ENCODE results near the gene KSR2. TPM values are rescaled to one million over a fixed set of nuclear protein-coding genes. Genes with fewer than 3 reads are reported as not detected.

The KSR2 gene
- total RNA-seq, 2 donors from 2014 or later = 0.66 to 1.0 TPM

DNA sequence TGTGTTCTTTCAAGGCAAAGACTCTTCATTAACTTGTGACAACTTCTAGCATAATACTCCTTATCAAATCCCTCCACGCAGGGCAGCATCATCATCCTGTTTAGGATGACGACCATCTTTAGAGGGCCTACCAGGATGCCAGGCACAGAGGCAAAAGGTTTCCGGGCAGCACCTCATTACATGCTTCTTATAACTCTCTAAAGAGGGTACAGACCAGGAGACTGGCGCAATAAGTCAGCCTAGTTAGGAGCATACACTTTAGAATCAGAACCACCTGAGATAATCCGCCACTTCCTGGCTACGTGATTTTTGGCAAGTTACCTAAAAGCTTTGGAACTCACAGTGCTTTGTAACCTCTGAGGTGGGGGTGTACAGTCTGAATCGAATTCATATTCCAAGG is 471.4 kb downstream of the KSR2 start:
- Histone ChIP-seq H3K4me1 (peaks cover 60% of the 10 kb centered on the region), H3K36me3 (replicated peaks in 1 of 2; ENCODE audit: insufficient read depth in 1 of 2, low read depth in 2 of 2) (no peaks in the 10 kb centered on the region), H3K9me3 (no peaks in the 10 kb centered on the region), H3K27ac (no peak overlapping the region), H3K27me3 (no peaks in the 10 kb centered on the region), H3K4me3 (no peak overlapping the region)
- intact Hi-C loops (cut with DNase I) = no loop called here
- TF ChIP-seq POLR2A (IDR thresholded peaks at IDR 0.05) = no peak
- TF ChIP-seq, protein P1, sequence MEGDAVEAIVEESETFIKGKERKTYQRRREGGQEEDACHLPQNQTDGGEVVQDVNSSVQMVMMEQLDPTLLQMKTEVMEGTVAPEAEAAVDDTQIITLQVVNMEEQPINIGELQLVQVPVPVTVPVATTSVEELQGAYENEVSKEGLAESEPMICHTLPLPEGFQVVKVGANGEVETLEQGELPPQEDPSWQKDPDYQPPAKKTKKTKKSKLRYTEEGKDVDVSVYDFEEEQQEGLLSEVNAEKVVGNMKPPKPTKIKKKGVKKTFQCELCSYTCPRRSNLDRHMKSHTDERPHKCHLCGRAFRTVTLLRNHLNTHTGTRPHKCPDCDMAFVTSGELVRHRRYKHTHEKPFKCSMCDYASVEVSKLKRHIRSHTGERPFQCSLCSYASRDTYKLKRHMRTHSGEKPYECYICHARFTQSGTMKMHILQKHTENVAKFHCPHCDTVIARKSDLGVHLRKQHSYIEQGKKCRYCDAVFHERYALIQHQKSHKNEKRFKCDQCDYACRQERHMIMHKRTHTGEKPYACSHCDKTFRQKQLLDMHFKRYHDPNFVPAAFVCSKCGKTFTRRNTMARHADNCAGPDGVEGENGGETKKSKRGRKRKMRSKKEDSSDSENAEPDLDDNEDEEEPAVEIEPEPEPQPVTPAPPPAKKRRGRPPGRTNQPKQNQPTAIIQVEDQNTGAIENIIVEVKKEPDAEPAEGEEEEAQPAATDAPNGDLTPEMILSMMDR (IDR thresholded peaks at IDR 0.05) = no peak
- DNase-seq (no peak), ATAC-seq (no peak)
- WGBS, 2 donors = 75 to 78% methylated on average over 7 of the region's 7 CpGs

DNA sequence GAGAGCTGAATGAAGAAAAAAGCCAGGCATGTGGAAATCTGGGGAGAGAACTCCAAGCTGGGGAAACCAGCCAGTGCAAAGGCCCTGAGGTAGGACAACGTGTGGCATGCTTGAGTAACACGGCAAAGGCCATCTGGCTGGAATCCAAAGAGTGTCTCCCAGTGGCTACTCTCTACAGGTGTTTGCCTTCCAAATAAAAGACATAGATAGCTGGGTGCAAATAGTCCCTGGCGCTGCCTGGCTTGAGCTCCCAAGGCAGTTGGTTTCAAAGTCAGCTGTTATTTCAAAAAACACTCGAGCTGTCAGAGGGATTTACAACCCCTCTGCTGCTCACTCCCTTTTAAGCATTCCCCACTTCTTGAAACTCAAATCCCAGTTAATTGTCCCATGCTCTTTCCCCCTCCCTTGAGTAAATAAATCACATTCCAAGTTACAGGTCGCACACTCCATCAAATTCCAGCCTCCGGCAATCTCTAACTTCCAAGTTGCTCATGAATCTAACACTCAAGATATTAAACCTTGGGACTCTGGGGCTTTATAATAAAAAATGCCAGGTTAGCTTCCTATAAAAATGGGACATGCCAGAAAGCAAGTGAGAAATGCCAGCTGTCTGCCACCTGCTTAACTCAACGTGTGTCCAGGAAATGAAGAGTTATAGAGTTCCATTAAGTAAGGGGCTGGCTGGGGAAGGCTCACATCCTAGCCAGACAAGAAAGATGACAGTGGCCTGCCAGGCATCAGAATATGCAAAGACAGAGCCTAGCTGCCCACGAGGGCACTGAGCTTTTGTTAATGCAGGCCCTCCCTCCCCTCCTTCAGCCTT is 473.7 kb downstream of the KSR2 start:
- intact Hi-C loops (cut with DNase I) = no loop called here
- H3K36me3 ChIP-seq (replicated peaks in 1 of 2; ENCODE audit: insufficient read depth in 1 of 2, low read depth in 2 of 2) = no peaks in the 10 kb centered on the region
- H3K27ac ChIP-seq = peak overlapping the region; percentile 35 to 57 (median 44)
- no peak for TF ChIP-seq POLR2A (IDR thresholded peaks at IDR 0.05)
- TF ChIP-seq, protein P1 (IDR thresholded peaks at IDR 0.05) = no peak
- DNase-seq (peak; percentile 66 to 86 (median 69)), ATAC-seq (peak; percentile 67)
- H3K27me3 ChIP-seq = no peaks in the 10 kb centered on the region
- peaks cover 36% of the 10 kb centered on the region for H3K4me1 ChIP-seq
- WGBS, 2 donors = 9 to 10% methylated on average over 8 of the region's 8 CpGs
- no peak overlapping the region for H3K4me3 ChIP-seq
- no peaks in the 10 kb centered on the region for H3K9me3 ChIP-seq

DNA sequence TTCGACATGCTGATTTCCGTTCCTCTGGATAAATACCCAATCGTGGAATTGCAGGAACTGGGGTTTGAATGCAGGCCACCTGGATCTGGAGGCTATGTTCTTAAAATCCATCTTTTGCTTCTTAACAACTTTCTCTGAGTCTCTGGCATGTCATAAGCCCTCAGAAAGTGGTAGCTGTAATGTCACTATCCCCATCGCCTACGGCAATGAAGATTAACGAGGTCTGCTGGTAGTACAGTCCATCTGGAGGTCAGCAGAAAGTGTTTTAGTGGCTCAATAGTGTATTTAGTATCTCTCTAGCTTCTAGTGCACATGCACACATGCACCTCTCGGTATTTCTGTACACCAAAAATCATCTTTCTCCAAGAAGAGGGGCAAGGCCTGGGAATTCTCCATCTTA is 477.1 kb downstream of the KSR2 start:
- ATAC-seq (no peak), DNase-seq (no peak)
- H3K27me3 ChIP-seq = no peaks in the 10 kb centered on the region
- H3K4me3 ChIP-seq = no peak overlapping the region
- H3K36me3 ChIP-seq (replicated peaks in 1 of 2; ENCODE audit: insufficient read depth in 1 of 2, low read depth in 2 of 2) = no peaks in the 10 kb centered on the region
- peaks cover 24% of the 10 kb centered on the region for H3K4me1 ChIP-seq
- TF ChIP-seq POLR2A (IDR thresholded peaks at IDR 0.05) = no peak
- TF ChIP-seq, protein P1 (IDR thresholded peaks at IDR 0.05) = no peak
- WGBS, 2 donors = 89 to 92% methylated on average over 7 of the region's 7 CpGs
- H3K27ac ChIP-seq = no peak overlapping the region
- no peaks in the 10 kb centered on the region for H3K9me3 ChIP-seq
- intact Hi-C loops (cut with DNase I) = no loop called here

DNA sequence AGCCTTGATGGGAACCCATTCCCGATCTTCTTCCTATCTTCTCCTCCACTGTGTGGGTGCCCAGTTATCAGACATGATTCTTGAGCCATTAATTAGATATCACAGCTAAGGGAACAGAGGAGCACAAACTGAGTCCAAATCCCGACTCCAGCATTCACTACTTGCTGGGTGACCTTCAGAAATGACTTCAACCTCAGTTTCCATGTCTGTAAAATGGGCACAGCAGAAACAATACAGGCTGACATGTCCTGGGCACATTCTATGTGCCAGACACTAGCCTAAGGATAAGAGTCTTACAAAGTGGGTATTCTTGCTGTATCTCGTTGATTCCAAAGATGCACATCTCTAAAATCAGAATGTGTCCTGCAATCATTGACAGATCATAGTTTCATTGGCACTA is 478.7 kb downstream of the KSR2 start:
- DNase-seq = no peak
- no peak for ATAC-seq
- 76 to 97% methylated on average over 3 of the region's 3 CpGs for WGBS, 2 donors
- Histone ChIP-seq H3K27ac (no peak overlapping the region), H3K36me3 (replicated peaks in 1 of 2; ENCODE audit: insufficient read depth in 1 of 2, low read depth in 2 of 2) (no peaks in the 10 kb centered on the region), H3K4me1 (peaks cover 14% of the 10 kb centered on the region), H3K9me3 (no peaks in the 10 kb centered on the region), H3K27me3 (no peaks in the 10 kb centered on the region), H3K4me3 (no peak overlapping the region)
- intact Hi-C loops (cut with DNase I) = no loop called here
- TF ChIP-seq, protein P1 (IDR thresholded peaks at IDR 0.05) = no peak
- no peak for TF ChIP-seq POLR2A (IDR thresholded peaks at IDR 0.05)

DNA sequence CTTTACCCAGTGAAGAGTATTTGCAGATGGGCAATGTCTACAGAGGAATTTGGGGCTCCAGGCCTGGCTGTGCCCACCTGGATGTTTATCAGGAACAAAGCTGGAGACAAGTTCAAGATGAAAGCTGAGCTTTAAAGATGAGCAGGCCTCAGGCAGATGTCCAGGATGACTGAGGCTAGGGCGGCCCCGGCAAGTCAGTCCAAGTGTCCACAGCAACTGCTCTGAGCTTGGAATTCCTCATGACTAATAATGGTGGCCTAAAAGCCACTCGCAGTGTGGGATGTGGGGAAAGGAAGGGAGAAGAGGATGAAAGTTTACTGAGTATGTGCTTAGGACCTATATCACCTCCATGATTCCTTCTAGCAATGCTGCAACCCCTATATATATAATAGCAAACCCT is 479.1 kb downstream of the KSR2 start:
- H3K9me3 ChIP-seq = no peaks in the 10 kb centered on the region
- H3K27ac ChIP-seq = no peak overlapping the region
- H3K4me3 ChIP-seq = no peak overlapping the region
- DNase-seq = no peak
- peaks cover 9% of the 10 kb centered on the region for H3K4me1 ChIP-seq
- no peaks in the 10 kb centered on the region for H3K36me3 ChIP-seq (replicated peaks in 1 of 2; ENCODE audit: insufficient read depth in 1 of 2, low read depth in 2 of 2)
- no peaks in the 10 kb centered on the region for H3K27me3 ChIP-seq
- TF ChIP-seq, protein P1 (IDR thresholded peaks at IDR 0.05) = no peak
- TF ChIP-seq POLR2A (IDR thresholded peaks at IDR 0.05) = no peak
- no peak for ATAC-seq
- intact Hi-C loops (cut with DNase I) = no loop called here
- WGBS, 2 donors = 95 to 98% methylated on average over 3 of the region's 3 CpGs
